Measurements from ENCODE around the gene ABCA2.

DNA sequence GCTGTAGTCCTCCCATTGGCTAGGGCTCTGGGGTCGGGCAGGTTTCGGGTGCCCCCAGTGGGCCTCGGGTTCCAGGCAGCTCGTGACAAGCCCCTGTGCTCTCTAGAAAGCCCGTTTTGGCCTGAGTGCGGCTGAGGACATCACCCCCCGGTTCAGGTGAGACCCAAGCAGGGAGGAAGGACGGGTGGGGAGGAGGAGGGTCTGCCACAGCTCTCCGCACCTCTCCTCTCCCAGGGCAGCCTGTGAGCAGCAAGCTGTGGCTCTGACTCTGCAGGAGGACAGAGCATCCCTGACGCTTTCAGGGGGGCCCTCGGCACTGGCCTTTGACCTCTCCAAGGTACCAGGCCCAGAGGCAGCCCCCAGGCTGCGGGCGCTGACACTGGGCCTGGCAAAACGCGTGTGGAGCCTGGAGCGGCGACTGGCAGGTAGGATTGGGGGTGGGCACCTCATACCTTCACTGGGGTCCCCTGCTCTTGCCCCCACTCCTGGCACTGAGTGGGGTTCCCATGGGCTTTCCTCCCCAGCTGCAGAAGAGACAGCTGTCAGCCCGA is 35.1 kb downstream of the ABCA2 start:
- no peak for TF ChIP-seq CTCF (IDR thresholded peaks at IDR 0.05)
- TF ChIP-seq EP300 (IDR thresholded peaks at IDR 0.05): no peak
- no peak for TF ChIP-seq POLR2AphosphoS5 (IDR thresholded peaks at IDR 0.05)
